Tibial nerve (tissue), 4 donors: ENCODE data around the gene CNGA3. TPM values are rescaled to one million over a fixed set of nuclear protein-coding genes. Genes with fewer than 3 reads are reported as not detected.
A peak's percentile ranks its signal among the peaks of the same experiment; 100 is the strongest.

Source experiments
- DNase-seq, 2 donors: peaks; one replicate each; pipeline ENCODE4 v3.0.0-alpha.2; 2019; ENCODE audit warnings: low spot score in 2 of 2
- H3K27ac ChIP-seq, 4 donors: fragments of 200-600 bp; sonication (generic) in 3 of 4; one replicate each; pipeline ENCODE4 v1.5.1; 2017 to 2019; ENCODE audit warnings: mild to moderate bottlenecking in 1 of 4
- H3K27me3 ChIP-seq, 2 donors: fragments of 200-600 bp; sonication (generic) in 1 of 2; one replicate each; pipeline versions ENCODE4 v1.5.1 to v1.6.0; 2017 to 2019
- H3K36me3 ChIP-seq, 3 donors: fragments of 200-600 bp; sonication (generic); one replicate each; pipeline ENCODE4 v1.5.1; 2018 to 2019
- H3K4me1 ChIP-seq, 4 donors: fragments of 200-600 bp; sonication (generic) in 3 of 4; one replicate each; pipeline ENCODE4 v1.5.1; 2017 to 2019
- H3K4me3 ChIP-seq, 4 donors: fragments of 200-600 bp; sonication (generic) in 3 of 4; one replicate each; pipeline ENCODE4 v1.5.1; 2017 to 2019; ENCODE audit warnings: mild to moderate bottlenecking in 1 of 4, moderate library complexity in 1 of 4
- H3K9me3 ChIP-seq, 4 donors: fragments of 200-600 bp; sonication (generic) in 3 of 4; one replicate each; pipeline ENCODE4 v1.5.1; 2017 to 2019
- CTCF ChIP-seq, 5 experiments: fragments of 200-600 bp in 3 of 5; fragments of 450-650 bp in 2 of 5; sonication (generic) in 3 of 5; IDR thresholded peaks; one replicate each; pipeline ENCODE4 v1.5.1; 2016 to 2019; ENCODE audit warnings: antibody characterized with exemption in 5 of 5, mild to moderate bottlenecking in 3 of 5, moderate library complexity in 2 of 5
- EP300 ChIP-seq, 2 donors: sonication (generic); formaldehyde crosslinking; IDR thresholded peaks; one replicate each; pipeline ENCODE4 v1.6.1; 2017; ENCODE audit warnings: antibody characterized with exemption in 2 of 2, mild to moderate bottlenecking in 1 of 2
- POLR2A ChIP-seq, 2 donors: fragments of 450-650 bp; IDR thresholded peaks; one replicate each; pipeline ENCODE4 v1.6.1; 2017; ENCODE audit warnings: antibody characterized with exemption in 2 of 2, mild to moderate bottlenecking in 2 of 2, moderate library complexity in 2 of 2
- WGBS, 2 donors: methylation state at CpG; one replicate each; pipeline ENCODE4 v1.1.5; 2018; 5-methylcytosine and 5-hydroxymethylcytosine counted together
- total RNA-seq, 4 donors: library from RNA; depleted of rRNA; stranded (reverse); fragments of >200 nt; gene quantifications; one replicate each; pipeline ENCODE4 v1.1.0, GENCODE V29; 2016

Gene CNGA3
- total RNA-seq, 4 donors from 2014 or later: 0.30 to 1.3 TPM; not detected in 2

GRCh38 chr2:98445683-98446581 is 99.7 kb downstream of the CNGA3 start:
- Histone ChIP-seq H3K4me3 (peak overlapping the region; percentile 66 to 89 (median 82)), H3K27me3 (no peaks in the 10 kb centered on the region), H3K36me3 (no peaks in the 10 kb centered on the region), H3K27ac (peak overlapping the region in 3 of 4 donors; percentile 71 to 86 (median 85)), H3K4me1 (peaks cover 0 to 26% (median 5%) of the 10 kb centered on the region in 4 donors), H3K9me3 (no peaks in the 10 kb centered on the region)
- no peak for DNase-seq
- TF ChIP-seq EP300 (IDR thresholded peaks at IDR 0.05) (no peak), POLR2A (IDR thresholded peaks at IDR 0.05) (no peak), CTCF (IDR thresholded peaks at IDR 0.05) (no peak)
- WGBS, 2 donors: 53 to 56% methylated on average over 19 of the region's 19 CpGs

DNA sequence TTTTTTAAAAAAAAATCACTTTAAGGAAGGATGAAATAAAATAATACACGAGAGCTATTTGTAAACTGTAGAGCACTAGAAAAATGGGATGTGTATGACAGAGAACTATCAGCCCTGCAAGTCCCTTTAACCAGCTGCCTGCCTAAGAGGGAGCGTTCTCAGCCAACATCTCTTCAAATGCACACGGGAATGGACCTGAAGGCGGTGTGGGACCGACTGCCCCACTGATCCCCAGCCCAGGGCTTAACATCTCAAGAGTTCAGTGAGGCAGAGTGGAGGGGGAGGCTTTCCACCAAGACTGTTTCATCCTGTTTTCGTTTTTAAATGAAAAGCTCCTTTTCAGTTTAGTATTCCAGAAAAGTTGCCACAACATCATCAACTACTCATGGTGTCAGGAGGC is 100.6 kb downstream of the CNGA3 start:
- TF ChIP-seq EP300 (IDR thresholded peaks at IDR 0.05): no peak
- TF ChIP-seq POLR2A (IDR thresholded peaks at IDR 0.05): no peak
- no peak for TF ChIP-seq CTCF (IDR thresholded peaks at IDR 0.05)
- no peak for DNase-seq
- H3K36me3 ChIP-seq: no peaks in the 10 kb centered on the region
- H3K4me3 ChIP-seq: no peak overlapping the region
- peak overlapping the region in 1 of 4 donors; percentile 23 for H3K27ac ChIP-seq
- peaks cover 0 to 28% (median 5%) of the 10 kb centered on the region in 4 donors for H3K4me1 ChIP-seq
- H3K9me3 ChIP-seq: no peaks in the 10 kb centered on the region
- 70 to 76% methylated on average over 6 of the region's 6 CpGs for WGBS, 2 donors
- H3K27me3 ChIP-seq: no peaks in the 10 kb centered on the region

Other genes starting within 250 kb of the CNGA3 start
- 10 to 100 TPM; 23.7 to 45.0 (median 30.9) TPM for gene INPP4A, start 98.4 kb downstream of the CNGA3 start, total RNA-seq